Activated CD8-positive, alpha-beta memory T cell treated with anti-CD3 and anti-CD28 coated beads for 1 hour (primary cell): Measurements from ENCODE around the gene PLN.

Experiments used
- DNase-seq, 2 donors: peaks; one replicate each; pipeline ENCODE4 v3.0.0-alpha.2; 2020; ENCODE audit warnings: low read depth in 1 of 2; ENCODE audit errors: extremely low read depth in 1 of 2

Gene PLN

GRCh38 chr6:118536478-118536877 is 11.6 kb upstream of the PLN start:
- DNase-seq = no peak

GRCh38 chr6:118537574-118537973 is 10.5 kb upstream of the PLN start:
- DNase-seq = no peak

GRCh38 chr6:118542184-118542952 is 5.7 kb upstream of the PLN start:
- no peak for DNase-seq

- no peak for DNase-seq
Observed at GRCh38 chr6:118544105-118544504, 4.0 kb upstream of the PLN start.

GRCh38 chr6:118546164-118546879 is 1.8 kb upstream of the PLN start:
- DNase-seq = no peak

- DNase-seq = no peak
Observed at GRCh38 chr6:118546880-118547218, 1.2 kb upstream of the PLN start.

GRCh38 chr6:118548613-118549012 is 517 bp downstream of the PLN start:
- DNase-seq = no peak

- no peak for DNase-seq
Observed at GRCh38 chr6:118551063-118552053, 3.3 kb downstream of the PLN start.

- no peak for DNase-seq
Observed at GRCh38 chr6:118553132-118553531, 5.0 kb downstream of the PLN start.

GRCh38 chr6:118554698-118555097 is 6.6 kb downstream of the PLN start:
- DNase-seq = no peak

- DNase-seq = no peak
Observed at GRCh38 chr6:118558464-118559217, 10.5 kb downstream of the PLN start.

GRCh38 chr6:118559659-118560058 is 11.6 kb downstream of the PLN start:
- DNase-seq = no peak

GRCh38 chr6:118562248-118562647 is 14.2 kb downstream of the PLN start:
- DNase-seq = no peak

GRCh38 chr6:118562959-118563358 is 14.9 kb downstream of the PLN start:
- no peak for DNase-seq

GRCh38 chr6:118565311-118565960 is 17.3 kb downstream of the PLN start:
- no peak for DNase-seq

GRCh38 chr6:118567974-118568373 is 19.9 kb downstream of the PLN start:
- DNase-seq = no peak

- no peak for DNase-seq
Observed at GRCh38 chr6:118569498-118569897, 21.4 kb downstream of the PLN start.

GRCh38 chr6:118571121-118571520 is 23.0 kb downstream of the PLN start:
- DNase-seq = no peak

GRCh38 chr6:118574051-118574865 is 26.2 kb downstream of the PLN start:
- no peak for DNase-seq
